Suprapubic skin (tissue), 4 donors: ENCODE data around the gene HLCS.

Experiments
- EP300 ChIP-seq: sonication (generic); formaldehyde crosslinking; IDR thresholded peaks from one replicate; pipeline ENCODE4 v1.6.1; 2017; ENCODE audit warnings: antibody characterized with exemption
- POLR2A ChIP-seq, 2 donors: fragments of 450-650 bp; IDR thresholded peaks; one replicate each; pipeline ENCODE4 v1.6.1; 2017; ENCODE audit warnings: antibody characterized with exemption in 2 of 2, mild to moderate bottlenecking in 2 of 2, moderate library complexity in 2 of 2
- POLR2AphosphoS5 ChIP-seq, 3 donors: sonication (generic); formaldehyde crosslinking; IDR thresholded peaks; one replicate each; pipeline ENCODE4 v1.6.1; 2017; ENCODE audit warnings: antibody characterized with exemption in 3 of 3
- TF ChIP-seq, protein P1 (sequence below), 2 donors: fragments of 200-600 bp in 1 of 2; fragments of 450-650 bp in 1 of 2; sonication (generic) in 1 of 2; IDR thresholded peaks; one replicate each; pipeline ENCODE4 v1.5.1; 2016 to 2019; ENCODE audit warnings: antibody characterized with exemption in 2 of 2, mild to moderate bottlenecking in 1 of 2, moderate library complexity in 1 of 2

GRCh38 chr21:36766511-36766910 is 200.0 kb downstream of the HLCS start:
- TF ChIP-seq POLR2A (IDR thresholded peaks at IDR 0.05) (no peak), POLR2AphosphoS5 (IDR thresholded peaks at IDR 0.05) (no peak), EP300 (no peak)
- TF ChIP-seq, protein P1, sequence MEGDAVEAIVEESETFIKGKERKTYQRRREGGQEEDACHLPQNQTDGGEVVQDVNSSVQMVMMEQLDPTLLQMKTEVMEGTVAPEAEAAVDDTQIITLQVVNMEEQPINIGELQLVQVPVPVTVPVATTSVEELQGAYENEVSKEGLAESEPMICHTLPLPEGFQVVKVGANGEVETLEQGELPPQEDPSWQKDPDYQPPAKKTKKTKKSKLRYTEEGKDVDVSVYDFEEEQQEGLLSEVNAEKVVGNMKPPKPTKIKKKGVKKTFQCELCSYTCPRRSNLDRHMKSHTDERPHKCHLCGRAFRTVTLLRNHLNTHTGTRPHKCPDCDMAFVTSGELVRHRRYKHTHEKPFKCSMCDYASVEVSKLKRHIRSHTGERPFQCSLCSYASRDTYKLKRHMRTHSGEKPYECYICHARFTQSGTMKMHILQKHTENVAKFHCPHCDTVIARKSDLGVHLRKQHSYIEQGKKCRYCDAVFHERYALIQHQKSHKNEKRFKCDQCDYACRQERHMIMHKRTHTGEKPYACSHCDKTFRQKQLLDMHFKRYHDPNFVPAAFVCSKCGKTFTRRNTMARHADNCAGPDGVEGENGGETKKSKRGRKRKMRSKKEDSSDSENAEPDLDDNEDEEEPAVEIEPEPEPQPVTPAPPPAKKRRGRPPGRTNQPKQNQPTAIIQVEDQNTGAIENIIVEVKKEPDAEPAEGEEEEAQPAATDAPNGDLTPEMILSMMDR (IDR thresholded peaks at IDR 0.05): no peak
